ENCODE data around the gene RCL1. TPM values are rescaled to one million over a fixed set of nuclear protein-coding genes. Genes with fewer than 3 reads are reported as not detected.
"Not testable (repeated sequence)": the region's sequence is repeated elsewhere in the genome, so short reads cannot be mapped to it uniquely, and the experiment has no call there.

RCL1 gene
- total RNA-seq, 1 experiment from 2014 or later = 52.2 TPM

DNA sequence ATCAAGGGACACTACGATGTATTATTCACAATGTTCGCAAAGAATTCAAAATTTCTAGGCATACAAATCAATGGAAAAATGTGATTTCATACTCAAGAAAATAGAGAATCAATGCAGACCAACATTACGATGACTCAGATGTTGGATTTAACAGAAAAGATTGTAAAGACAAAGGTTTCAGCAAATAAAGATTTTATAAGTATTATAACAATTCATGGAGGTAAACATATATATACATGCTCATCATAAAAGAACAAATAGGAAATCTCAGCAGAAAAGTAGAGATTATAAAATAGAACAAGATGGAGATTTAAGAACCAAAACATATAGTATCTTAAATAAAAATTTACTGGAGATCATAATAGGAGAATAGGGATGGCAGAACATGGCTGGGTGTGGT, 98.9 kb downstream of the RCL1 start:
- Histone ChIP-seq H3K9me2 (replicated peaks; ENCODE audit: low read length) (no peaks in the 10 kb centered on the region), H3K79me2 (ENCODE audit: low read length) (no peaks in the 10 kb centered on the region), H3K4me3 (ENCODE audit: low read length) (no peak overlapping the region), H3K4me1 (ENCODE audit: insufficient read depth, low read length) (peaks cover 42% of the 10 kb centered on the region), H3K9me3 (ENCODE audit: low read length) (no peaks in the 10 kb centered on the region), H3K4me2 (ENCODE audit: low read length) (peak overlapping the region; percentile 78), H3K9ac (ENCODE audit: low read length) (peak overlapping the region; percentile 67), H3K27me3 (ENCODE audit: low read length) (no peaks in the 10 kb centered on the region), H2AFZ (ENCODE audit: low read length) (no peak overlapping the region), H4K20me1 (ENCODE audit: low read length) (no peaks in the 10 kb centered on the region), H3K36me3 (ENCODE audit: low read depth, low read length) (no peaks in the 10 kb centered on the region; the same call in 1 of the 2 replicates), H3F3A (ENCODE audit: low read length, unreplicated experiment) (peaks cover 12% of the 10 kb centered on the region), H3K27ac (ENCODE audit: low read length) (peak overlapping the region; percentile 96)
- peak; percentile 49 for DNase-seq
- intact Hi-C loops (cut with micrococcal nuclease) = loop anchor here (1.0 to 2.0 kb wide), 2 partner anchors 58 to 93 kb away; partner anchors contain the start of gene JAK2
- TF ChIP-seq CTCF (conservative IDR thresholded peaks at IDR 0.05; ENCODE audit: low read depth, low read length) (no peak), EZH2phosphoT487 (IDR thresholded peaks at IDR 0.05; ENCODE audit: borderline replicate concordance, low read length) (no peak), EZH2 (IDR thresholded peaks at IDR 0.05; ENCODE audit: low read length, unreplicated experiment) (no peak)
- CTCF ChIA-PET = no interaction called here
- peak; percentile 29; the same call in 1 of the 2 replicates for ATAC-seq
- POLR2A ChIA-PET (ENCODE audit: unreplicated experiment) = no interaction called here
- no TSS peak for BruUV-seq (replicated peaks)

- H3K4me3 ChIP-seq (ENCODE audit: low read length) = peak overlapping the region; percentile 39; the same call in 1 of the 2 replicates
- peak overlapping the region; percentile 67 for H3K9ac ChIP-seq (ENCODE audit: low read length)
- peak overlapping the region; percentile 96 for H3K27ac ChIP-seq (ENCODE audit: low read length)
- no peaks in the 10 kb centered on the region for H3K9me3 ChIP-seq (ENCODE audit: low read length)
- H3K79me2 ChIP-seq (ENCODE audit: low read length) = no peaks in the 10 kb centered on the region
- POLR2A ChIA-PET (ENCODE audit: unreplicated experiment) = interaction anchor here (0.6 kb wide), 1 partner anchor 100 kb away, joined by 8 read pairs; no protein-coding TSS in a partner anchor
- H2AFZ ChIP-seq (ENCODE audit: low read length) = no peak overlapping the region
- no peaks in the 10 kb centered on the region for H3K27me3 ChIP-seq (ENCODE audit: low read length)
- no TSS peak for BruUV-seq (replicated peaks)
- H4K20me1 ChIP-seq (ENCODE audit: low read length) = no peaks in the 10 kb centered on the region
- CTCF ChIA-PET = interaction anchor here (0.6 kb wide), 1 partner anchor 107 kb away, joined by 3 read pairs; no protein-coding TSS in a partner anchor
- TF ChIP-seq EZH2 (IDR thresholded peaks at IDR 0.05; ENCODE audit: low read length, unreplicated experiment) (no peak), EZH2phosphoT487 (IDR thresholded peaks at IDR 0.05; ENCODE audit: borderline replicate concordance, low read length) (no peak), CTCF (conservative IDR thresholded peaks at IDR 0.05; ENCODE audit: low read depth, low read length) (no peak)
- H3K36me3 ChIP-seq (ENCODE audit: low read depth, low read length) = no peaks in the 10 kb centered on the region; the same call in 1 of the 2 replicates
- H3F3A ChIP-seq (ENCODE audit: low read length, unreplicated experiment) = peaks cover 12% of the 10 kb centered on the region
- H3K4me2 ChIP-seq (ENCODE audit: low read length) = peak overlapping the region; percentile 78
- ATAC-seq (peak; percentile 75), DNase-seq (peak; percentile 74)
- peaks cover 42% of the 10 kb centered on the region for H3K4me1 ChIP-seq (ENCODE audit: insufficient read depth, low read length)
- intact Hi-C loops (cut with micrococcal nuclease) = loop anchor here (1.0 to 2.0 kb wide), 2 partner anchors 59 to 92 kb away; partner anchors contain the start of gene JAK2
- no peaks in the 10 kb centered on the region for H3K9me2 ChIP-seq (replicated peaks; ENCODE audit: low read length)
Measured at GRCh38 chr9:4892501-4893194, 99.9 kb downstream of the RCL1 start.

DNA sequence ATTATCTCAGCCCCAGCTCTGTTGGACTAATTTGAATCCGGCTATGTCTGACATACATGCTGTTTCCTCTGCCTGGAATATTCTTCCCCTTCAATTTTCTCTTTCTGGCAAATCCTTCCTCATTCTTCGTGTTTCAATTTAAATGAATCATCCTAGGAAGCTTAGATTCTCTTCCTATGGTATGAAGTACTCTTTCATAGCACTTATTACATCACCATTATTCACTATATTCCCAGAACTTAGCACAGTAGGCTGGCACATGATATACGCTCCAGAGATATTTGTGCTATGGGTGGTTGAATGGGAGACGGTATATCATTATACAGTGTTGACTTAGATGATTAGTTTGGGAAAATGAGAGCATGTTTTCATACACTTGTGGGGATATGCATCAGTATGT, 101.3 kb downstream of the RCL1 start:
- H3K4me1 ChIP-seq (ENCODE audit: insufficient read depth, low read length) = peaks cover 42% of the 10 kb centered on the region
- TF ChIP-seq CTCF (conservative IDR thresholded peaks at IDR 0.05; ENCODE audit: low read depth, low read length) (no peak), EZH2phosphoT487 (IDR thresholded peaks at IDR 0.05; ENCODE audit: borderline replicate concordance, low read length) (no peak)
- no peaks in the 10 kb centered on the region for H3K9me3 ChIP-seq (ENCODE audit: low read length)
- ATAC-seq (peak; percentile 53), DNase-seq (peak; percentile 75)
- H3K27me3 ChIP-seq (ENCODE audit: low read length) = no peaks in the 10 kb centered on the region
- H3K9ac ChIP-seq (ENCODE audit: low read length) = peak overlapping the region; percentile 67
- peak overlapping the region; percentile 78; the same call in 1 of the 2 replicates for H3K4me2 ChIP-seq (ENCODE audit: low read length)
- H2AFZ ChIP-seq (ENCODE audit: low read length) = no peak overlapping the region
- ChIA-PET POLR2A (ENCODE audit: unreplicated experiment) (no interaction called here), CTCF (no interaction called here)
- H4K20me1 ChIP-seq (ENCODE audit: low read length) = no peaks in the 10 kb centered on the region
- H3K27ac ChIP-seq (ENCODE audit: low read length) = peak overlapping the region; percentile 96
- no peaks in the 10 kb centered on the region for H3K9me2 ChIP-seq (replicated peaks; ENCODE audit: low read length)
- H3K79me2 ChIP-seq (ENCODE audit: low read length) = no peaks in the 10 kb centered on the region
- H3K4me3 ChIP-seq (ENCODE audit: low read length) = no peak overlapping the region
- intact Hi-C loops (cut with micrococcal nuclease) = no loop called here
- no peaks in the 10 kb centered on the region; the same call in 1 of the 2 replicates for H3K36me3 ChIP-seq (ENCODE audit: low read depth, low read length)
- no TSS peak for BruUV-seq (replicated peaks)
- H3F3A ChIP-seq (ENCODE audit: low read length, unreplicated experiment) = peaks cover 12% of the 10 kb centered on the region

GRCh38 chr9:4899853-4900252, 107.1 kb downstream of the RCL1 start:
- intact Hi-C loops (cut with micrococcal nuclease) = not testable (repeated sequence)

More at GRCh38 chr9:4899853-4900252, 107.1 kb downstream of the RCL1 start:
- H3F3A ChIP-seq (ENCODE audit: low read length, unreplicated experiment); BruUV-seq (replicated peaks); CTCF ChIA-PET; H4K20me1 ChIP-seq (ENCODE audit: low read length); H3K27me3 ChIP-seq (ENCODE audit: low read length); H3K9me3 ChIP-seq (ENCODE audit: low read length); H3K27ac ChIP-seq (ENCODE audit: low read length); H3K4me3 ChIP-seq (ENCODE audit: low read length); ATAC-seq; H3K4me2 ChIP-seq (ENCODE audit: low read length); POLR2A ChIA-PET (ENCODE audit: unreplicated experiment); DNase-seq; H2AFZ ChIP-seq (ENCODE audit: low read length); H3K9ac ChIP-seq (ENCODE audit: low read length); H3K36me3 ChIP-seq (ENCODE audit: low read depth, low read length); H3K9me2 ChIP-seq (replicated peaks; ENCODE audit: low read length); H3K79me2 ChIP-seq (ENCODE audit: low read length): not testable (repeated sequence)
- peaks cover 27% of the 10 kb centered on the region for H3K4me1 ChIP-seq (ENCODE audit: insufficient read depth, low read length)

Data from PC-3 (cell line).